Psoas muscle (tissue), 8 donors: Measurements from ENCODE around the gene ITGA3. TPM values are rescaled to one million over a fixed set of nuclear protein-coding genes. Genes with fewer than 3 reads are reported as not detected.

Source experiments
- ATAC-seq, 4 donors: fragments of 200-7000 bp; cut with Tn5 transposase; one replicate each; pipeline ENCODE4 v1.9.1; 2020; ENCODE audit warnings: moderate library complexity in 3 of 4, mild to moderate bottlenecking in 2 of 4
- DNase-seq, 2 donors: peaks; one replicate each; pipeline ENCODE4 v3.0.0-alpha.2; 2020
- H3K27ac ChIP-seq: fragments of 200-600 bp; one replicate; pipeline ENCODE4 v1.8.0; 2022
- H3K27me3 ChIP-seq, 3 donors: fragments of 200-600 bp in 1 of 3; one replicate each; pipeline versions ENCODE4 v1.6.1 to v1.8.0; 2013 to 2022; ENCODE audit warnings: low read length in 2 of 3, mild to moderate bottlenecking in 2 of 3, moderate library complexity in 1 of 3; ENCODE audit not compliant: insufficient read depth in 3 of 3
- H3K36me3 ChIP-seq, 2 donors: fragments of 200-600 bp in 1 of 2; one replicate each; pipeline versions ENCODE4 v1.6.1 to v1.8.0; 2013 to 2022; ENCODE audit warnings: low read depth in 1 of 2, mild to moderate bottlenecking in 1 of 2, moderate library complexity in 1 of 2; ENCODE audit not compliant: insufficient read depth in 1 of 2
- H3K4me1 ChIP-seq: fragments of 200-600 bp; one replicate; pipeline ENCODE4 v1.8.0; 2022
- H3K4me3 ChIP-seq: fragments of 200-600 bp; one replicate; pipeline ENCODE4 v1.8.0; 2022; ENCODE audit warnings: mild to moderate bottlenecking
- H3K9me3 ChIP-seq: fragments of 200-600 bp; one replicate; pipeline ENCODE4 v1.8.0; 2022
- CTCF ChIP-seq: fragments of 200-600 bp; IDR thresholded peaks from one replicate; pipeline ENCODE4 v1.8.0; 2022; ENCODE audit warnings: antibody characterized with exemption
- WGBS, 3 donors: extraction: QIAGEN DNeasy Blood & Tissue Kit; methylation state at CpG; one replicate each; pipeline versions ENCODE4 v1.1.6 to v1.1.7; 2013; 5-methylcytosine and 5-hydroxymethylcytosine counted together
- intact Hi-C, 2 donors: fragments of 100-400 bp; cut with DNase I; formaldehyde crosslinking; loops; one replicate each; pipeline versions ENCODE4 v1.11.0 to v1.14.2; 2022
- polyA plus RNA-seq, 3 donors: library from polyadenylated mRNA; stranded (reverse); fragments of 200-250 nt; gene quantifications; one replicate each; pipeline ENCODE4 v1.2.3, GENCODE V29; 2013
- total RNA-seq, 4 donors: library from RNA; stranded (reverse); fragmentation: NEBNext Ultra II Directional in 2 of 4; extraction: Animal tissue kit (Norgen Biotek cat#: 25700) in 2 of 4; gene quantifications; one replicate each; pipeline versions ENCODE4 v1.2.1 to v1.2.4, GENCODE V29; 2021 to 2023
- donor health status: healthy with polysubstance abuse.
- donor health status: DM: no; HTN: no; CAD: no; lungs with moderate emphysema.
- donor health status: Bipolar disorder and iron deficiency.
- donor health status: healthy.
- donor health status: DM: yes; HTN: yes; CAD: no.
- donor health status: DM: no; HTN: no; CAD: no.
- donor health status: DM: no; HTN: no; CAD: no.
- donor health status: DM: yes; HTN: yes; CAD: no.

The ITGA3 gene
- total and polyA plus RNA-seq, 7 donors: 4.9 to 21.9 (median 10.9) TPM

- no peaks in the 10 kb centered on the region for H3K27me3 ChIP-seq
- peaks cover 22% of the 10 kb centered on the region for H3K4me1 ChIP-seq
- DNase-seq (peak; percentile 65 to 85), ATAC-seq (peak; percentile 70 to 82 (median 76))
- peak overlapping the region; percentile 23 for H3K27ac ChIP-seq
- WGBS, 3 donors: 13 to 17% (median 16%) methylated on average over 51 to 64 of the region's 64 CpGs
- intact Hi-C loops: loop anchor here (2.0 to 5.0 kb wide), 2 partner anchors 43 to 55 kb away; no protein-coding TSS in a partner anchor
- no peaks in the 10 kb centered on the region for H3K9me3 ChIP-seq
- H3K36me3 ChIP-seq: no peaks in the 10 kb centered on the region
- TF ChIP-seq CTCF: peak; percentile 60
- peak overlapping the region; percentile 49 for H3K4me3 ChIP-seq
These were observed 61.5 kb downstream of the ITGA3 start for GRCh38 chr17:50117202-50118051.

- whole genome bisulfite sequencing, 3 donors: 54 to 63% (median 61%) methylated on average over 20 to 23 of the region's 23 CpGs
- Histone ChIP-seq H3K27me3 (no peaks in the 10 kb centered on the region), H3K27ac (no peak overlapping the region)
These were observed 62.3 kb downstream of the ITGA3 start for GRCh38 chr17:50118076-50118827.

GRCh38 chr17:50118828-50119218 is 62.9 kb downstream of the ITGA3 start:
- Histone ChIP-seq H3K4me1 (peaks cover 14% of the 10 kb centered on the region), H3K36me3 (no peaks in the 10 kb centered on the region), H3K27ac (no peak overlapping the region), H3K27me3 (no peaks in the 10 kb centered on the region), H3K9me3 (no peaks in the 10 kb centered on the region), H3K4me3 (no peak overlapping the region)
- intact Hi-C loops: loop anchor here in 1 of 2 donors (5.0 kb wide), 1 partner anchor 53 kb away; no protein-coding TSS in a partner anchor
- no peak for TF ChIP-seq CTCF
- ATAC-seq (no peak), DNase-seq (no peak)
- WGBS, 3 donors: 86 to 92% (median 88%) methylated on average over 4 of the region's 4 CpGs

More at GRCh38 chr17:50118076-50118827, 62.3 kb downstream of the ITGA3 start:
- no peak overlapping the region for H3K4me3 ChIP-seq
- H3K36me3 ChIP-seq: no peaks in the 10 kb centered on the region
- peaks cover 14% of the 10 kb centered on the region for H3K4me1 ChIP-seq
- H3K9me3 ChIP-seq: no peaks in the 10 kb centered on the region
- no peak for DNase-seq
- peak in 2 of 4 donors; percentile 8 to 33 for ATAC-seq
- intact Hi-C loops: loop anchor here in 1 of 2 donors (5.0 kb wide), 1 partner anchor 54 kb away; no protein-coding TSS in a partner anchor
- no peak for TF ChIP-seq CTCF

- 90 to 92% (median 91%) methylated on average over 7 of the region's 7 CpGs for WGBS, 3 donors
These were observed 64.8 kb downstream of the ITGA3 start for GRCh38 chr17:50120475-50121253.

More at GRCh38 chr17:50120475-50121253, 64.8 kb downstream of the ITGA3 start:
- H3K27ac ChIP-seq: no peak overlapping the region
- DNase-seq (no peak), ATAC-seq (no peak)
- no peak for TF ChIP-seq CTCF
- H3K36me3 ChIP-seq: no peaks in the 10 kb centered on the region
- intact Hi-C loops: no loop called here
- no peak overlapping the region for H3K4me3 ChIP-seq
- peaks cover 14% of the 10 kb centered on the region for H3K4me1 ChIP-seq
- H3K9me3 ChIP-seq: no peaks in the 10 kb centered on the region
- H3K27me3 ChIP-seq: no peaks in the 10 kb centered on the region
